ENCODE results near the gene MAN2B1. TPM values are rescaled to one million over a fixed set of nuclear protein-coding genes. Genes with fewer than 3 reads are reported as not detected.
"Not testable (repeated sequence)": the region's sequence is repeated elsewhere in the genome, so short reads cannot be mapped to it uniquely, and the experiment has no call there.

The MAN2B1 gene
- total RNA-seq: 49.1 TPM

DNA sequence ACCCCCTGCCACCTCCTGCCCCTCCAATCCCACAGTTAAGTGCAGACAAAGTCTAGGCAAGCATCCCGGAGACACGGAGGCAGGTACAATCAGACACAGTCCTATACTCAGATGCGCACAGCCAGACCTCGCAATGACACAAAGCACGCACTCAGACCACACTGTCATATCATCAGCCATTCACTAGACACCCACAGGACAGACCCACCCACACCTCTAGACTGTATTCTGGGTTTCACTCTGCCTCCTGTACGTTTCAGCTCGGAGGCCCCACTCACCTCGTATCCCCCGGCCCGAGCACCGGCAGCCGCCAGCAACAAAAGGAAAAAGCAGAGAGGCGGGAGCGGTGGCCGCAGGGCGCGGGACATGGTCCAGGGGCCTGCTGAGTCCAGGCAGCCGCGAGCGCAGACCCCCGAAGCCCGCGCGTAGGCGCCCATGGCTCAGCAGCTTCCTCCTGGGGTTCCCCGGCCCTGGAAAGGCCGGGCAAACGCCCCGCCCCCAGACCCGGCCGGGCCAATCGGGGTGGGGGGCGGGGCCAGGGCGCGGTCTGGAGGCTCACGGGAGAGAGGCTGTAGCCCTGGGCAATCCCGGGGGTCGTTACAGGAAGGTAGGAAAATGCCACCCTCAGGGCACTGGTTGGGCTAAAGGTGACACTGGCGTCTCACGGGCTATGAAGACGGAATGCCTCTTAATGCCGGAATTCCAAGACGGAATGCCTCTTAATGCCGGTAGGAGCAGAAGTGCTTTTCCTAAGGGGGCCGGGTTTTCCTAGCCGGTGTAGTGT is at the start of gene MAN2B1, which contains the start of gene WDR83:
MAN2B1 (minus strand) TSS at position 478 of the 784 bp plus-strand sequence; CDS start at position 437, 41 bp downstream.
WDR83 (plus strand) TSS at position 543 of the 784 bp plus-strand sequence. CDS start 2,984 bp downstream, outside the sequence.
- peak within 1 kb of the TSS; percentile 66 to 86 for H3K4me3 ChIP-seq
- H3K27me3 ChIP-seq: no peaks in the 10 kb centered on the region
- intact Hi-C loops (cut with DNase I): loop anchor here (10.0 kb wide), 1 partner anchor 52 kb away; the partner anchor contains the start of genes ZNF490 and ZNF791
- TF ChIP-seq POLR2A (IDR thresholded peaks at IDR 0.05) (no peak), POLR2AphosphoS5 (IDR thresholded peaks at IDR 0.05; ENCODE audit: insufficient read depth in 1 of 2, low read depth in 1 of 2) (peak; percentile 15 to 47)
- no peaks in the 10 kb centered on the region for H3K9me3 ChIP-seq
- DNase-seq (ENCODE audit: extremely low spot score in 2 of 2): no peak
- peaks cover 0 to 25% of the 10 kb centered on the region in 2 donors for H3K36me3 ChIP-seq
- H3K4me1 ChIP-seq: peaks cover 49% of the 10 kb centered on the region
- peak within 1 kb of the TSS; percentile 56 for H3K27ac ChIP-seq

DNA sequence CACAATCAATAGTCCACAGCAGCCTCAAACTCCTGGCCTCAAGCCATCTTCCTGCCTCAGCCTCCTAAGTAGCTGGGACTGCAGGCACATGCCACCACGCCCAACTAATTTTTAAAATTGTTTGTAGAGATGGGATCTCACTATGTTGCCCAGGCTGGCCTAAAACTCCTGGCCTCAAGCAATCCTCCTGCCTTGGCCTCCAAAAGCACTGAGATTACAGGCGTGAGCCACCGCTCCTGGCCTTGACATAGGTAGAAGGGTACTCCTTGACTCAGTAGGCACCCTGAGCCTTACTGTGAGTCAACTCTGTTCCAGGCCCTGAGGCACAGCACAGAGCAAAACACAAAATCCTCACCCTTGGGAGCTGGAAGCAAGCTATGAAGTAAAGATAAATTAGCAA is 49.4 kb upstream of the MAN2B1 start:
- H3K27ac ChIP-seq: no peak overlapping the region

DNA sequence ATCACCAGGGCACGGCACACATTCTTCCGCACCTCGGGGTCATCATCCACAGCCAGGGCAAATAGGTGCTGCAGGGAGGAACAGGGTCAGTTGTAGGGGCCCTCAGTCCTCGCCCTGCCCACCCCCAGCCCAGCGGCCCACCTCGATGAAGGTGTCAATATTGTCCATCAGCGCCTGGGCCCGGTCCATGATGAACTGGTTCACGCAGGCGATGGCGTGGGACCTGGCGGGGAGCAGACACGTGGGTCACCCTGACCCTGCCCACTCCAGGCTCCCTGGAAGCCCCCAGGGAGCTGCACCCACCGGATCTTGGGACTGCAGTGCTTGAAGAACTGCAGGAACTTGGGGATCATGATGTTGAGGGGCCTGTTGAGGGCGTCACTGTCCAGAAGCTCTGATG is 48.6 kb upstream of the MAN2B1 start:
- DNase-seq (ENCODE audit: extremely low spot score in 2 of 2): no peak
- H3K27me3 ChIP-seq: no peaks in the 10 kb centered on the region
- TF ChIP-seq POLR2AphosphoS5 (IDR thresholded peaks at IDR 0.05; ENCODE audit: insufficient read depth in 1 of 2, low read depth in 1 of 2) (no peak), POLR2A (IDR thresholded peaks at IDR 0.05) (no peak)
- TF ChIP-seq, protein P1, sequence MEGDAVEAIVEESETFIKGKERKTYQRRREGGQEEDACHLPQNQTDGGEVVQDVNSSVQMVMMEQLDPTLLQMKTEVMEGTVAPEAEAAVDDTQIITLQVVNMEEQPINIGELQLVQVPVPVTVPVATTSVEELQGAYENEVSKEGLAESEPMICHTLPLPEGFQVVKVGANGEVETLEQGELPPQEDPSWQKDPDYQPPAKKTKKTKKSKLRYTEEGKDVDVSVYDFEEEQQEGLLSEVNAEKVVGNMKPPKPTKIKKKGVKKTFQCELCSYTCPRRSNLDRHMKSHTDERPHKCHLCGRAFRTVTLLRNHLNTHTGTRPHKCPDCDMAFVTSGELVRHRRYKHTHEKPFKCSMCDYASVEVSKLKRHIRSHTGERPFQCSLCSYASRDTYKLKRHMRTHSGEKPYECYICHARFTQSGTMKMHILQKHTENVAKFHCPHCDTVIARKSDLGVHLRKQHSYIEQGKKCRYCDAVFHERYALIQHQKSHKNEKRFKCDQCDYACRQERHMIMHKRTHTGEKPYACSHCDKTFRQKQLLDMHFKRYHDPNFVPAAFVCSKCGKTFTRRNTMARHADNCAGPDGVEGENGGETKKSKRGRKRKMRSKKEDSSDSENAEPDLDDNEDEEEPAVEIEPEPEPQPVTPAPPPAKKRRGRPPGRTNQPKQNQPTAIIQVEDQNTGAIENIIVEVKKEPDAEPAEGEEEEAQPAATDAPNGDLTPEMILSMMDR (IDR thresholded peaks at IDR 0.05): no peak
- no peak overlapping the region for H3K27ac ChIP-seq
- H3K4me1 ChIP-seq: peaks cover 19% of the 10 kb centered on the region
- no peak overlapping the region for H3K4me3 ChIP-seq
- intact Hi-C loops (cut with DNase I): no loop called here
- no peaks in the 10 kb centered on the region for H3K9me3 ChIP-seq
- H3K36me3 ChIP-seq: peaks cover 0 to 74% of the 10 kb centered on the region in 2 donors

More for the DNA sequence above, 49.4 kb upstream of the MAN2B1 start:
- intact Hi-C loops (cut with DNase I): no loop called here
- Histone ChIP-seq H3K4me3 (no peak overlapping the region), H3K9me3 (no peaks in the 10 kb centered on the region), H3K27me3 (no peaks in the 10 kb centered on the region), H3K36me3 (peaks cover 0 to 65% of the 10 kb centered on the region in 2 donors), H3K4me1 (peaks cover 27% of the 10 kb centered on the region)
- DNase-seq (ENCODE audit: extremely low spot score in 2 of 2): no peak
- TF ChIP-seq, protein P1 (IDR thresholded peaks at IDR 0.05): no peak
- TF ChIP-seq POLR2A (IDR thresholded peaks at IDR 0.05) (no peak), POLR2AphosphoS5 (IDR thresholded peaks at IDR 0.05; ENCODE audit: insufficient read depth in 1 of 2, low read depth in 1 of 2) (no peak)

DNA sequence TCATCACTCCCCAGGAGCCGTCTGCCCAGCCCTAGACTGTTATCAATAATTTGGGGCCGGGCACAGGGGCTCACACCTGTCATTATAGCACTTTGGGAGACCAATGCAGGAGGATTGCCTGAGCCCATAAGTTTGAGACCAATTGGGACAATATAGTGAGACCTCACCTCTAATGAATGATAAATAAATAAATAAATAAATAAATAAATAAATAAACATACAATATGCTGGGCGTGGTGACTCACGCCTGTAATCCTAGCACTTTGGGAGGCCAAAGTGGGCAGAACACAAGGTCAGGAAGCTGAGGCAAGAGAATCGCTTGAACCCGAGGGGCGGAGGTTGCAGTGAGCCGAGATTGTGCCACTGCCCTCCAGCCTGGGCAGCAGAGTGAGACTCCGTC is 46.8 kb upstream of the MAN2B1 start:
- H3K36me3 ChIP-seq: peaks cover 0 to 82% of the 10 kb centered on the region in 2 donors
- H3K27ac ChIP-seq; H3K9me3 ChIP-seq; intact Hi-C loops (cut with DNase I); DNase-seq (ENCODE audit: extremely low spot score in 2 of 2); H3K4me3 ChIP-seq; H3K4me1 ChIP-seq; H3K27me3 ChIP-seq: not testable (repeated sequence)

DNA sequence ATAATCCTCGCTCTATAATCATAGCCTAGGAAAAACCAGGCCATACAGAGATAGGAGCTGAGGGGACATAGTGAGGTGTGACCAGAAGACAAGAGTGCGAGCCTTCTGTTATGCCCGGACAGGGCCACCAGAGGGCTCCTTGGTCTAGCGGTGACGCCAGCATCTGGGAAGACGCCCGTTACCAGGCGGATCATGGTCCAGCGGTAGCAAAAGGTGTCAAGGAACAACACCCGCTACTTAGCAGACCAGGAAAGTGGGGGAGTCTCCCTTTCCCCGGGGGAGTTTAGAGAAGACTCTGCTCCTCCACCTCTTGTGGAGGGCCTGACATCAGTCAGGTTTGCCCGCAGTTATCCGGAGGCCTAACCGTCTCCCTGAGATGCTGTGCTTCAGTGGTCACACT is 45.5 kb upstream of the MAN2B1 start:
- H3K4me1 ChIP-seq; H3K9me3 ChIP-seq; H3K4me3 ChIP-seq; intact Hi-C loops (cut with DNase I); H3K27me3 ChIP-seq; DNase-seq (ENCODE audit: extremely low spot score in 2 of 2); H3K27ac ChIP-seq: not testable (repeated sequence)
- TF ChIP-seq, protein P1 (IDR thresholded peaks at IDR 0.05): peak in 1 of 3 experiments; percentile 32
- H3K36me3 ChIP-seq: peaks cover 0 to 81% of the 10 kb centered on the region in 2 donors

DNA sequence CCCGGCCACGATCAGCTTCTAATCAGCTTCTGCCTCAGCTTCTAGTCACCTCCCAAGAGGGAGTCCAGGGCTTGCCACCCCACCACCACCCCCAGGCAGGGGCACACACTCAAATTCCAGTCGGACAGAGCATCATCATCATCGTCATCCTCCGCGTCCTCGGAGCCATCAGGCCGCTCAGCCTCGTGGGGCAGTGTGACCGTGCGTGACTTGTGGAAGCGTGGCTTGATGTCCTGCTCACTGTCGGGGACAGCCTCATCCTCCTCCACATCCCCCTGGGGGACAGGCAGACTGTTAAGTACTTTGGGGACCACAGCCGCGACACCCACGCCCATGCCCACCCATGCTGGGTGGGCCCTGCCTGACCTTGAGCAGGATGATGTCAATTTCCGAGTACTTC is 44.6 kb upstream of the MAN2B1 start:
- Histone ChIP-seq H3K9me3 (no peaks in the 10 kb centered on the region), H3K27ac (no peak overlapping the region), H3K4me1 (peaks cover 4% of the 10 kb centered on the region), H3K4me3 (no peak overlapping the region), H3K36me3 (peaks cover 0 to 84% of the 10 kb centered on the region in 2 donors), H3K27me3 (no peaks in the 10 kb centered on the region)
- intact Hi-C loops (cut with DNase I): no loop called here
- no peak for DNase-seq (ENCODE audit: extremely low spot score in 2 of 2)
- TF ChIP-seq POLR2A (IDR thresholded peaks at IDR 0.05) (no peak), POLR2AphosphoS5 (IDR thresholded peaks at IDR 0.05; ENCODE audit: insufficient read depth in 1 of 2, low read depth in 1 of 2) (no peak)
- TF ChIP-seq, protein P1 (IDR thresholded peaks at IDR 0.05): no peak
